ENCODE data around the gene PEPD.

Gene PEPD

DNA sequence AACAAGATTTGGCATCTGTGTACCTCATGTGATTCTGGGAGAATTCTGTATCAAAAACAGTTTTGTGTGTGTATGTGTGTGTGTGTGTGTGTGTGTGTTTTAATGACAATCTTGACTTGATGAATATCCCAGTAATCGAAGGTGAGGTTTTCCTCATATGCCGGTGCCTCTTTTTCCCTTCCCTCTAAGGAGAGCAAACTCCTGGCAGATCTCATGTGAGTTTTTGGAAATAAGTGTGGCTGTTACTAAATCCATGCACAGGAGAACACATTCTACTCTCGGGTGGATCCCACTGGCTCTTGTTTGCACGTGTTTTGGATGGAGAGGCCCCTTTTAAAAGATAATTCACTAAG is 177.0 kb downstream of the PEPD start:
- DNase-seq: no peak

DNA sequence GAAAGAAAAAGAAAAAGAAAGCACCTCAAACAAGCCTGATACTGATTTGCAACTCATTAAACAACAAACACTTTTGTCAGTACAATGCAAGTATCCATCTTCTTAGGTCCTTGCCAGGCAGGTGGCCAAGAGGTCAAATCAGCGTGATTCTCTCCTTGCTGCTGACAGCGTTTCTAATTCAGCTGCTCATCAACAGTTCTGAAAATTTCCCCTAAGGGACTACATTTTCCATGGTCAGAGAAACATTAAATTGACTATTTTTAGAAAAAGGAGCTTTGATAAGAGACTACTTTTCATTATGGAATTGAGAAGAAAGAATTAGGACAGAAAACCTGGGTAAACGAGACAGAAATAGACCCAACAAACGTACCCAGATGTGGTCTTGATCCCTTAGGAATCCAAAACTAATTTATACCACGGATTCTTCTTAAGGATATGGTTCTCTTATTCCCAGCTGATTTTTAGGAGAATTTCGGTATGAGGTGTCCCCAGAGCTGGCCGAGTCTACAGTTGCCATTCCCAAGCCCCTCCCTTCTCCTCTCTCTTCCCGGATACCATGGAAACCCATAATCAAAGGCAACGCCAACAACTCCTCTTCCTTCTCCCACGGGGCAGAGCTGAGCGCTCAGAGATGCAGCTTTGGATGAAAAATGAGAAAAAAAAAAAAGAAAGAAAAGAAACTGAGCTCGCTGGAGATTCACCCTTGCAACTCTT is 177.6 kb downstream of the PEPD start:
- no peak for DNase-seq

DNA sequence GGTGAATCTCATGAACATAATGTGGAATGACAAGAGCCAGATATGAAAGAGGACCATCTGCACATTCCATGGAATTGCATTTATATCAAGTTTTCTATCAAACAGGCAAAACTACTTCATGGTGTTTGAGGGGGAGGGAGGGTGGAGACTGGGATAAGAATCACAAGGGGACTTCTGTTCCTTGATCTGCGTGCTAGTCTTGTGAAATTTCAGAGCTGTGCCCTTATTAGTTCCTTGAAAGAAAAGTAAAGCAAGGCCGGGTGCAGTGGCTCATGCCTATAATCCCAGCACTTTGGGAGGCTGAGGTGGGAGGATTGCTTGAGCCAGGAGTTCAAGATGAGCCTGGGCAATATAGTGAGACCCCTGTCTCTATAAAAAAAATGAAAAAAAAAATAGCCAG is 178.3 kb downstream of the PEPD start:
- no peak for DNase-seq

DNA sequence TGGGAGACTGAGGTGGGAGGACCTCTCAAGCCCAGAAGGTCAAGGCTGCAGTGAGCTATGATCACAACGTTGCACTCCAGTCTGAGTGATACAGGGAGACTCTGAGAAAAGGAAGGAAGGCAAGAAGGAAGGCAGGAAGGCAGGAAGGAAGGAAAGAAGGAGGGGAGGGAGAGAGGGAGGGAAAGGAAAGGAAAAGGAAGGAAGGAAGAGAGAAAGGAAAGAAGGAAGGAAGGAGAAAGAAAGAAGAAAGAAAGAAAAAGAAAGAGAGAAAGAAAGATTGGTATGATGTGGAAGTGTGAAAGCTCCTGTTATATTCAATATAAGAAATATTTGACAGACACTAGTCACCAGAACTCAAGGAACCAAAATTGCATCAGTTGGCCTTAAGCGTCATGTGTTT is 180.6 kb downstream of the PEPD start:
- DNase-seq: no peak

DNA sequence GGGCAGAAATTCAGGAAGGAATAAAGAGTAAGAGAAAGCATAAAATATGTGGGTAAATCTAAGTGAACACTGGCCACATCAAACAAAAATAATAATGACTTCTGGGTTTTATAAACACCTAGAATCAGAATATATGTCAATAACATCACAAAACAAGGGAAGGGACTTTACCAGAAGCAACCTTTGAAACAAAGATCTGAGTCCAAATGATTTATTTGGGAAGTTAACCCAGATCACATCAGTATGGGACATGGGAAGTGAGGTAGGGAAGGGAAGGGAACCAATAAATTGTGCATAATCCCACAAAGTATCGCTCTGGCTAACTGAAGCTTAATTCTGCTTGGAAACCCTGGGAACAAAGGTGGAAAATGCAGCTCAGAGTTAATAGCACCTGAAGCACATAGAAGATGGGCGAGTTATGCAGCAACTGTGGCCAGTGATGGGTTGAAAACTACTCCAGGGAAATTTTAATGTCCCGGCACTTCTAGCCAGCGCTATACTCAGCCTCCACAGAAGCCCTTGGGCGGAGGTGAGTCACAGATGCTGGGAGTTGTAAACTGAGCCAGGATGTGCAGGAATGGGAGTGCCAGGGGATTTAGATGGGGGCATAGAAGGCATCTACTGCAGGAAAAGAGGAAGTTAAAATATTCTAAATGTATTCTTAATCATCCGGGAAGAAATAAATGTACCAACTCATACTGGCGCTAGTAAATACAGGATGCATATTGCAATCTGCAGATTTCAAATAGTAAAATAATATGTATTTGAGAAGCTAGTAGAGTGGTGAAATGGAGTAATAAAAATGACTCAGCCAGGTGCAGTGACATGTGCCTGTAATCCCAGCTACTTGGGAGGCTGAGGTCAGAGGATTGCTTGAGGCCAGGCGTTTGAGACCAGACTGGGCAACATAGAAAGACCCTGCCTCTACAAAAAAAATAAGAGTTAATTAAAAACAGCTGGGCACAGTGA is 182.3 kb downstream of the PEPD start:
- no peak for DNase-seq

All from NCI-H1092 treated with DMSO at 0.1 percent for 48 hours (cell line).